BE2C (cell line): ENCODE results near the gene SV2C.
"Not testable (repeated sequence)": the region's sequence is repeated elsewhere in the genome, so short reads cannot be mapped to it uniquely, and the experiment has no call there.

Experiments used
- DNase-seq: peaks from one replicate; pipeline ENCODE4 v3.0.0-alpha.2; 2020
- H3K27me3 ChIP-seq: fragments of 250-450 bp; sonication (Bioruptor Pico); 2 replicates; pipeline ENCODE4 v1.5.1; 2020; ENCODE audit warnings: mild to moderate bottlenecking
- H3K36me3 ChIP-seq: fragments of 250-450 bp; sonication (Bioruptor Pico); 2 replicates; pipeline ENCODE4 v1.5.1; 2020; ENCODE audit warnings: mild to moderate bottlenecking
- H3K4me1 ChIP-seq: fragments of 250-450 bp; sonication (Bioruptor Pico); 2 replicates; pipeline ENCODE4 v1.5.1; 2020
- H3K4me3 ChIP-seq: 2 replicates; pipeline ENCODE4 v1.5.1; 2011; ENCODE audit warnings: low read depth, low read length
- H3K9me3 ChIP-seq: fragments of 250-450 bp; sonication (Bioruptor Pico); 2 replicates; pipeline ENCODE4 v1.5.1; 2020
- CTCF ChIP-seq: IDR thresholded peaks from 2 replicates; pipeline ENCODE4 v1.5.1; 2012; ENCODE audit warnings: mild to moderate bottlenecking, low read depth, low read length

Gene SV2C

DNA sequence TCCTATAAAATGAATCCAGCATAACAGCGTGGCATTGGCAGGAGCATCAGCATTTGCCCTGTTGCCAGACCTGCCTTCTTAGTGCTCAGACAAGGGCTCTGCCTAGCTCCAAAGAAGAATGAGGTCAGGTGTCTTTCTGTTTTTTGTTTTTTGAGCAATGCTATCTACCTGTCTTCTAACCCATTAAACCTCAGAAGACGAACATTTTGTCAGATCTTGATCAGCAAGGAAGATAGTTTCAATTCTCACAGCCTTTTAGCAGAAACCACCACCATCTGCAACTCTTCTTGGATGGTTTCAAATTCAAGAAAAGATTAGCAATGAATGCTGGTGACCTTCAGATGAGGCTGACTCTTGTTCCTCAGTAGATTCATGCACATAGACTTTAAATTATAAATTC lies 216.4 kb downstream of the SV2C start:
- Histone ChIP-seq H3K36me3 (no peaks in the 10 kb centered on the region), H3K4me3 (no peak overlapping the region), H3K9me3 (no peaks in the 10 kb centered on the region), H3K27me3 (no peaks in the 10 kb centered on the region), H3K4me1 (no peaks in the 10 kb centered on the region)
- DNase-seq, result no peak
- TF ChIP-seq CTCF, result no peak

- not testable (repeated sequence) for DNase-seq, H3K9me3 ChIP-seq, H3K36me3 ChIP-seq, H3K4me3 ChIP-seq, H3K27me3 ChIP-seq, H3K4me1 ChIP-seq
These were observed 218.7 kb downstream of the SV2C start for GRCh38 chr5:76301932-76302331.

- H3K4me1 ChIP-seq, H3K9me3 ChIP-seq, H3K4me3 ChIP-seq, DNase-seq, H3K27me3 ChIP-seq, H3K36me3 ChIP-seq: not testable (repeated sequence)
These were observed 219.5 kb downstream of the SV2C start for GRCh38 chr5:76302661-76303060.

DNA sequence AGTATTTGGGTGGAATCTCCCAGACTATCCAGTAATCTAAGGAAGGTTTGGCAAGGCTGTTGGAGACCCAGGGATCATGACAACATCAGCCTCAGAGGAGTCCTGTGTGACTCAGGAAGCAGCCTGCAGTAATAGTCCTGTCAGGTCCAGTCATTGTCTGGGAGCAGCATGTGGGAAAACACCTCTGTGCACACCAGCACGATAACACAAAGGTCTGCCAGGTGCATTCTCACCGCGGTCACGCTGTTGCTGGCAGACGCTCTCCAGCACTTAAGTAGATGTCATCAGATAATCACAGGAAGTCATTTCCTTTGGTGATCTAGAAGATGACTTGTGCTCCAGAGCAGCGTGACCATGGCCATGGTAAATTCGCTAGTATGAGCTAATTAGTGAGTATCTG lies 220.7 kb downstream of the SV2C start:
- no peak for TF ChIP-seq CTCF
- H3K9me3 ChIP-seq, result no peaks in the 10 kb centered on the region
- no peaks in the 10 kb centered on the region for H3K4me1 ChIP-seq
- no peaks in the 10 kb centered on the region for H3K36me3 ChIP-seq
- H3K4me3 ChIP-seq, result no peak overlapping the region
- no peak for DNase-seq
- H3K27me3 ChIP-seq, result no peaks in the 10 kb centered on the region

DNA sequence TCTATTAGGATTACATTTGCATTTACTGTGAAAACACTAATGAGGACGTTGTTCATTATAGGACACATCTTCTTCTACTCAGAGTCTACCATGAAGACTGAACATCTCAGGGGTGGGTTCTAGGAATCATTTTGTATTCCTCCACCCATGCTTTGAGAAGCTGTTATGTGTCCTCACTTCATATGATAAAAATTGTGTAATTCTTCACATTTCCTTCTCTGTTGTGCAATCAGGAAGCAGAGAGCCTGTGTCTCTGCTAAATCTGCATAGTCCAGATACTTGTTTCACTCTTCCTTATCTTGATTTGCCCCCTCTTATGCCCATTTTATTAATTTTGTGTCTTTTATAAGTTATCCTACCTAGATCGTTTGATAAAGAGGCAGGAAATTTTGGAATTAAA lies 222.1 kb downstream of the SV2C start:
- H3K9me3 ChIP-seq, result no peaks in the 10 kb centered on the region
- no peak for TF ChIP-seq CTCF
- no peaks in the 10 kb centered on the region for H3K27me3 ChIP-seq
- no peaks in the 10 kb centered on the region for H3K36me3 ChIP-seq
- no peaks in the 10 kb centered on the region for H3K4me1 ChIP-seq
- no peak overlapping the region for H3K4me3 ChIP-seq
- DNase-seq, result no peak

DNA sequence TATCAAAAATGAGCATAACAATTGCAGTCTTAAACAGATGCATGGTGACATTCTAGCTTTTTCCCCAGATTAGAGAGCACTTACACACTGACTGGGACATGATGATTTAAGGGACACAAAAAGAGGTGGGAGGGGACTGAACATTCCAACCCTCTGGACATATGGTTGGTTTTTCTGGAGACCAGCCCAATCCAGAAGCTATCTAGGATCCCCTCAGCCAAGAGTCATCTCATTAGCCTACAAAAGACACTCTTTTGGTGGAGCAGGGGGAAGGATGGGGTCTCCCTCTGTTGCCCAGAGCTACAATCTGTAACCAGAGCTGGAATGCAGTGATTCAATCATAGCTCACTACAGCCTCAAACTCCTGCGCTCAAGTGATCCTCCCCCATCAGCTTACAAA lies 222.6 kb downstream of the SV2C start:
- H3K36me3 ChIP-seq, result no peaks in the 10 kb centered on the region
- H3K9me3 ChIP-seq, result no peaks in the 10 kb centered on the region
- TF ChIP-seq CTCF, result no peak
- H3K4me3 ChIP-seq, result no peak overlapping the region
- DNase-seq, result no peak
- no peaks in the 10 kb centered on the region for H3K27me3 ChIP-seq
- H3K4me1 ChIP-seq, result no peaks in the 10 kb centered on the region

DNA sequence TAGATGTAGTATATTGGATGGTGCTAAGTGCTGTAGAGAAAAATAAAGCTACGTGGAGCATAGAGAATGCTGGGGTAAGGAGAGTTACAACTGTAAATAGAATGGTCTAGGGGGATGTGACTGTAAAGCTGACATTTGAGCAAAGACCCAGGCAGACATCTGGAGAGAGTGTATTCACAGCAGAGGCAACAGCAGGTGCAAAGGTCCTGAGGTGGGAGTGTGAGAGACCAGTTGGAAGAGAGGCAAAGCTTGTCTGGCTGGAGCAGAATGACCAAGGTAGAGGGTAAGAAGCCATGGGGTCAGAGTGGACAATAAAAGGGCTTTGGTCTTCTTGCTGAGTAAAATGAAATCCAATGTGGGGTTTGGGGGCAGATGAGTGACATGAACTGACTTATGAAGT lies 227.0 kb downstream of the SV2C start:
- no peak for TF ChIP-seq CTCF
- H3K9me3 ChIP-seq, result no peaks in the 10 kb centered on the region
- no peaks in the 10 kb centered on the region for H3K36me3 ChIP-seq
- no peak overlapping the region for H3K4me3 ChIP-seq
- H3K4me1 ChIP-seq, result no peaks in the 10 kb centered on the region
- no peak for DNase-seq
- no peaks in the 10 kb centered on the region for H3K27me3 ChIP-seq
